Stimulated activated CD8-positive, alpha-beta memory T cell treated with anti-CD3 and anti-CD28 coated beads, Interleukin-7, amount 100 ng/mL, for 4 hours (primary cell): Measurements from ENCODE around the gene ORAI3.

Experiments
- DNase-seq, 2 donors: peaks; one replicate each; pipeline ENCODE4 v3.0.0-alpha.2; 2020; ENCODE audit warnings: low read depth in 2 of 2

The ORAI3 gene

GRCh38 chr16:30947859-30948666 is 805 bp upstream of the ORAI3 start:
- no peak for DNase-seq

- DNase-seq: no peak
Measured at GRCh38 chr16:30949650-30950515, 1.0 kb downstream of the ORAI3 start.

GRCh38 chr16:30950516-30951065 is 1.7 kb downstream of the ORAI3 start:
- no peak for DNase-seq

GRCh38 chr16:30951193-30951592 is 2.3 kb downstream of the ORAI3 start:
- DNase-seq: no peak

- no peak for DNase-seq
Measured at GRCh38 chr16:30951750-30952149, 2.9 kb downstream of the ORAI3 start.

GRCh38 chr16:30953111-30953510 is 4.2 kb downstream of the ORAI3 start:
- DNase-seq: no peak

- DNase-seq: peak; percentile 19 to 42
Measured at GRCh38 chr16:30953511-30954124, 4.8 kb downstream of the ORAI3 start.

- no peak for DNase-seq
Measured at GRCh38 chr16:30954993-30955392, 6.1 kb downstream of the ORAI3 start.

- peak; percentile 85 to 89 for DNase-seq
Measured at GRCh38 chr16:30956601-30957455, 8.0 kb downstream of the ORAI3 start.

GRCh38 chr16:30957456-30958174 is 8.7 kb downstream of the ORAI3 start, which contains the start of gene SETD1A:
SETD1A (plus strand) TSS chr16:30957754; CDS start chr16:30958732, 978 bp downstream.
- peak; percentile 94 for DNase-seq

GRCh38 chr16:30958175-30959079 is 9.6 kb downstream of the ORAI3 start:
- DNase-seq: peak in 1 of 2 donors; percentile 17

- no peak for DNase-seq
Measured at GRCh38 chr16:30961384-30961783, 12.5 kb downstream of the ORAI3 start.

GRCh38 chr16:30963925-30964511 is 15.2 kb downstream of the ORAI3 start:
- DNase-seq: no peak

- DNase-seq: no peak
Measured at GRCh38 chr16:30964574-30965226, 15.8 kb downstream of the ORAI3 start.

GRCh38 chr16:30965436-30965835 is 16.6 kb downstream of the ORAI3 start:
- DNase-seq: no peak

- DNase-seq: no peak
Measured at GRCh38 chr16:30966033-30966619, 17.3 kb downstream of the ORAI3 start.

- no peak for DNase-seq
Measured at GRCh38 chr16:30967795-30968194, 18.9 kb downstream of the ORAI3 start.
